Measurements from ENCODE around the gene AHNAK.

GRCh38 chr11:62452261-62452660 is 94.3 kb downstream of the AHNAK start:
- TF ChIP-seq, protein P1, sequence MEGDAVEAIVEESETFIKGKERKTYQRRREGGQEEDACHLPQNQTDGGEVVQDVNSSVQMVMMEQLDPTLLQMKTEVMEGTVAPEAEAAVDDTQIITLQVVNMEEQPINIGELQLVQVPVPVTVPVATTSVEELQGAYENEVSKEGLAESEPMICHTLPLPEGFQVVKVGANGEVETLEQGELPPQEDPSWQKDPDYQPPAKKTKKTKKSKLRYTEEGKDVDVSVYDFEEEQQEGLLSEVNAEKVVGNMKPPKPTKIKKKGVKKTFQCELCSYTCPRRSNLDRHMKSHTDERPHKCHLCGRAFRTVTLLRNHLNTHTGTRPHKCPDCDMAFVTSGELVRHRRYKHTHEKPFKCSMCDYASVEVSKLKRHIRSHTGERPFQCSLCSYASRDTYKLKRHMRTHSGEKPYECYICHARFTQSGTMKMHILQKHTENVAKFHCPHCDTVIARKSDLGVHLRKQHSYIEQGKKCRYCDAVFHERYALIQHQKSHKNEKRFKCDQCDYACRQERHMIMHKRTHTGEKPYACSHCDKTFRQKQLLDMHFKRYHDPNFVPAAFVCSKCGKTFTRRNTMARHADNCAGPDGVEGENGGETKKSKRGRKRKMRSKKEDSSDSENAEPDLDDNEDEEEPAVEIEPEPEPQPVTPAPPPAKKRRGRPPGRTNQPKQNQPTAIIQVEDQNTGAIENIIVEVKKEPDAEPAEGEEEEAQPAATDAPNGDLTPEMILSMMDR (IDR thresholded peaks at IDR 0.05) = no peak
- TF ChIP-seq POLR2A (IDR thresholded peaks at IDR 0.05) = no peak

All from thyroid gland (tissue), 4 donors.